Mesodermal cell (in vitro differentiated cells): Measurements from ENCODE around the gene LCN15.

Experiments
- H3K27ac ChIP-seq: 2 replicates; pipeline ENCODE4 v1.7.0; 2013; ENCODE audit warnings: mild to moderate bottlenecking, low read depth, low read length, moderate library complexity; ENCODE audit not compliant: severe bottlenecking
- H3K36me3 ChIP-seq: 2 replicates; pipeline ENCODE4 v1.7.1; 2013; ENCODE audit warnings: mild to moderate bottlenecking, low read length, moderate library complexity; ENCODE audit not compliant: control insufficient read depth, insufficient read depth
- H3K4me1 ChIP-seq: one replicate; pipeline ENCODE4 v1.7.1; 2013; ENCODE audit warnings: mild to moderate bottlenecking, low read length; ENCODE audit not compliant: insufficient read depth, control insufficient read depth, poor library complexity, severe bottlenecking
- H3K4me3 ChIP-seq: 2 replicates; pipeline ENCODE4 v1.7.0; 2013; ENCODE audit warnings: low read length, control low read depth, mild to moderate bottlenecking; ENCODE audit not compliant: insufficient read depth, poor library complexity, severe bottlenecking; ENCODE audit errors: extremely low read depth
- H3K9me3 ChIP-seq: 2 replicates; pipeline ENCODE4 v1.7.1; 2013; ENCODE audit warnings: mild to moderate bottlenecking, low read length, moderate library complexity; ENCODE audit not compliant: control insufficient read depth
- WGBS, 2 experiments: methylation state at CpG; one replicate each; pipeline ENCODE4 v1.1.5; 2013; ENCODE audit warnings: missing lambda C conversion rate in 2 of 2; ENCODE audit not compliant: insufficient coverage in 2 of 2; 5-methylcytosine and 5-hydroxymethylcytosine counted together

The LCN15 gene

DNA sequence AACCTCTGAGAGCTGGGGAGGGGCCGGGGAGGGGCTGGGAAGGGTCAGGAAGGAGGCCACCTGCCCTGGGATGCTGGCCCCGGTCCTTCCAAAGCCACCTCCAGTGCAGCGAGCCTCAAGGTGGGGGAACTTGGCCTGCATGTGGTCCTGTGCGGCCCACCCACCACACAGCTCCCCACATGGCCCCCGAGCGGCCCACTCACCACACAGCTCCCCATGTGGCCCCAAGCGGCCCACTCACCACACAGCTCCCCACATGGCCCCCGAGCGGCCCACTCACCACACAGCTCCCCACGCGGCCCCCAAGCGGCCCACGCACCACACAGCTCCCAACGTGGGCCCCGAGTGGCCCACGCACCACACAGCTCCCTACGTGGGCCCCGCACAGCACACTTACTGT, 19.5 kb downstream of the LCN15 start:
- no peaks in the 10 kb centered on the region for H3K4me1 ChIP-seq
- no peaks in the 10 kb centered on the region for H3K9me3 ChIP-seq
- WGBS, 2 experiments: 93 to 95% methylated on average over 10 to 11 of the region's 18 CpGs
- H3K36me3 ChIP-seq: no peaks in the 10 kb centered on the region
- H3K4me3 ChIP-seq: no peak overlapping the region
- H3K27ac ChIP-seq: no peak overlapping the region

DNA sequence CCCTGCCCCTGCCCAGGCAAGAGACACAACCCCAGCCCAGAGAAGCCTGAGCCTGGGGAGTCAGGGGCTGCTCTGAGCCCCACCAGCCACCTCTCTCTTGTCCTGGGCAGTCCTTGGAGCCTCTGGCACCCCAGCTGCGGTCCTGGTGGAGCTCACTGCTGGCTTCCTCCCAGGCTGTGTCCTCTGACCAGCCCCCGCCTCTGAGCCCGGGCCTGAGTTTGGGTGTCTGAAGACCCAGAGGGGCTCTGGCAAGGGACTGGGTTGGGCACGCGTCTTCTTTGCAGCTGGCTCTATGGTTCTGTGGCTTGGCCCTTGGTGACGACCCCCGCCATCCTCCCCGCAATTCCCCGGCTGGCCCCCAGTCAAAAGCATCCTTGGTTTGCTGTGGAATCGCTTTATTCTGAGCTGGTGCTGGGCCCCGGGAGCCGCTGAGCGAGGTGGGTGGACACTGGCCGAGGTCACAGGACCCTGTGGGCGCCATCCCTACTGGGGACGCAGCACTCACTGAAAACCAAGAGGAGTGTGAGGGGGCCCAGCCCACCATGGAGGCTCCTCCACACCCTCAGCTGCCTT, 20.6 kb downstream of the LCN15 start:
- Histone ChIP-seq H3K4me1 (no peaks in the 10 kb centered on the region), H3K9me3 (no peaks in the 10 kb centered on the region), H3K4me3 (no peak overlapping the region), H3K27ac (no peak overlapping the region), H3K36me3 (no peaks in the 10 kb centered on the region)
- WGBS, 2 experiments: 92 to 93% methylated on average over 14 to 16 of the region's 16 CpGs

DNA sequence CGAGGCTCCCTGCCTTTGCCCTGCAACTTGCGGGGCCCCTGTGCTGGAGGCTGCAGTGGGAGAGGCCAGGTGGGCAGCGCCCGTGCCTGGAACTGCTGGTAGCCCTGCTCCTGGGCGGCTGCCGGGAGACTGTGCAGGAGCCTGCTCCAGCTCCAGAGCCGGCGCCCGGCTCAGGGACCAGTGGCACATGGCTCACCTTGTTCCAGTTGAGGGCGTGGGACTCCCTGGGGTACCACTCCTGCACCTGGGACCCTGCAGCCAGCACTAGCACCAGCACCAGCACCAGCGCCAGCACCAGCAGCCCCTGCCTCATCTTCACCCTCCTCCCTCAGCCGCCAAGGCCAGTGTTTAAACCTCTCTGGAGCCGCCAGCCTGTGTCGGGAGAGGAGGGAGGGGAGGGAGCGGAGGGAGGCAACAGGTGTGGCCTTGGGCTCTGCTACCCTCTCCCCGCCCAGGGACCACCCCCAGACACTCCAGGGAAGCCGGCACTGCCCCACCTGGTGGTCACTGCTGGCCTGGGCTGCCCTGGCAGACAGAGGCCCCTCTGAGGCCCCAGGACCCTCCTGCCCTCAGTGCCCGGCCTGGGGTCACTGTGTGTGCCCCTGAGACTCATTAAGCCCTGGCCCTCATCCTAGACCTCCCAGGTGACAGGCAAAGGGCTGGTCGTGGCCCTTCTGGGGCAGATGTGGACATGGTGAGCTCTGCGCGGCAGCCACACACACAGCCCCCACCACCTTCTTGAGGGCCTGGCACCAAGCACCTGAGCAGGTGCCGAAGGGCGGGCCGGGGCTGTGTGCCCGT, 21.5 kb downstream of the LCN15 start, which contains the start of gene LCN10:
TSS of gene LCN10 (minus strand) at position 350 of the 801 bp plus-strand sequence. CDS start at position 313, 37 bp downstream.
- no peak within 1 kb of the TSS for H3K27ac ChIP-seq
- H3K9me3 ChIP-seq: no peaks in the 10 kb centered on the region
- no peaks in the 10 kb centered on the region for H3K4me1 ChIP-seq
- H3K4me3 ChIP-seq: no peak within 1 kb of the TSS
- WGBS, 2 experiments: 70 to 74% methylated on average over 12 to 16 of the region's 25 CpGs
- H3K36me3 ChIP-seq: no peaks in the 10 kb centered on the region

DNA sequence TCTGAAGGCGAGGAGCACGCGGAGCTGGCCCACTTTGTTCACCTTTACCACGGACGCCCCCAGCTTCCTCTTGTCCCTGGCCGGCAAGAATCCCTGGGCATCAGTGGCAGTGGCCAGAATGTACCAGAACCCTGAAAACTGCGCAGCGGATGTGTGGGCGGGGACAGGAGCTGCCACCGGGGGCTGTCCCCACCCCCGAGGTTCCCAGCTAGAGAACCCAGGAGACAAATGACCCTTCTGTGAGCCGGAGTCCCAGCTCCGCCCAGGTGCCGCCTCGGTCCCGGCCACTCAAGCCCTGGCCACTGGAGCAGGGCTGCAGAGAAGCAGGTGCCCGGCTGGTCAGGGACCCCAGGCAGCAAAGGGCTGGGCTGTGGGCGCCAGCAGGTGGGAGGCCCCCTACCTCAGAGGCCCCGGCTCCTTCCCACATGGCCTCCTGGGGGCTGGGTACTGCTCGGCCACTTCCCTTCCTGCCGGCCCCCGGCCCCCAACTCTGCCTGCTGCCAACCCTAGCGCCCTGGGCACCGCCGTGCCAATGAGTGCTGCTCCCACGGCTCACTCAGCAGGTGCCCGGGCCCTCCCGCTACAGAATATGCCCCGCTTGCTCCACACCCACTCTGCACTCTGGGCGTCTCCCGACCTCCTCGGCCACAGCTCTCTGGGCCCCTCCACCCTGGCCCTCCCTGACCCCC, 22.3 kb downstream of the LCN15 start:
- Histone ChIP-seq H3K4me3 (no peak overlapping the region), H3K9me3 (no peaks in the 10 kb centered on the region), H3K36me3 (no peaks in the 10 kb centered on the region), H3K27ac (no peak overlapping the region), H3K4me1 (no peaks in the 10 kb centered on the region)
- WGBS, 2 experiments: 81 to 87% methylated on average over 23 to 32 of the region's 32 CpGs

DNA sequence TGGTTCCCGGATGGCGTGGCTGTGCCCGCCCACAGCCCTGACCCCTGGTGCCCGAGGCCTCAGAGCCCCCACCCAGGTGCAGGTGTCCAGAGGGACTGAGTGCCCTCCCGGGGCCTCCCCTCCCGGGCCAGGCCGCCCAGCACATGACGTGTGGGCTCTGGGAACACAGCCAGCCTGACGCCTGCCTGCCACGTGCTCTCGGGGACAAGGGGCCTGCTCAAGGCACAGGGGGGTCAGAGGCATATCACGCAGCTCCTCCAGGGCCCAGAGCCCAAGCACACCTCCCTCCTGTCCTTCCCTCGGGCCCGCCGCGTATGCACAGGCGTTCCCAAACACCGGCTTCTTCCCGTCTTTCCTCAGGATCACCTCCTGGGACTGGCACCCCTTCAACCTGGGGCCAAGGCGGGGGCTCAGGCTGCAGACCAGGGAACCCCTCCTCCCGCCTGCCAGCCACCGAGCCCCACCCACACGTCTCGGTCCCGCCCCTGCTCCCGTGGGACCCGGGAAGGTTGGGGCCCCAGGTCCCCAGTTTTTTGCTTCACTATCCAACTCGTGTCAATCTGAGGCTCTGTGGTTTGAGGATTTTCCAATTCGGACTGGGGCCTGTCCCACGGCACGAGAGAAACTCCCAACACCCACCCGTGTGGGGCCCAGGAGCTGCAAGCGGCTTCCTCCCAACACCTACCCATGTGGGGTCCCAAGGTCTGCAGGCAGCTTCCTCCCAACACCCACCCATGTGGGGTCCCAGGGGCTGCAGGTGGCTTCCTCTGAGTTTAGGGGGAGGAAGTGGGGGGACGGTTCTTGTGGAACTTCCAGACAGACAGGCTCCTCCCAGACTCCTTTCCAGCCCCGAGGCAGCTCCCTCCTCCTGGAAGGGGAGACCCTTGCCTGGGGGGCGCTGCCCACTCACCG, 23.1 kb downstream of the LCN15 start:
- Histone ChIP-seq H3K36me3 (no peaks in the 10 kb centered on the region), H3K4me1 (no peaks in the 10 kb centered on the region), H3K27ac (no peak overlapping the region), H3K4me3 (no peak overlapping the region), H3K9me3 (no peaks in the 10 kb centered on the region)
- WGBS, 2 experiments: 80 to 84% methylated on average over 23 to 30 of the region's 37 CpGs

DNA sequence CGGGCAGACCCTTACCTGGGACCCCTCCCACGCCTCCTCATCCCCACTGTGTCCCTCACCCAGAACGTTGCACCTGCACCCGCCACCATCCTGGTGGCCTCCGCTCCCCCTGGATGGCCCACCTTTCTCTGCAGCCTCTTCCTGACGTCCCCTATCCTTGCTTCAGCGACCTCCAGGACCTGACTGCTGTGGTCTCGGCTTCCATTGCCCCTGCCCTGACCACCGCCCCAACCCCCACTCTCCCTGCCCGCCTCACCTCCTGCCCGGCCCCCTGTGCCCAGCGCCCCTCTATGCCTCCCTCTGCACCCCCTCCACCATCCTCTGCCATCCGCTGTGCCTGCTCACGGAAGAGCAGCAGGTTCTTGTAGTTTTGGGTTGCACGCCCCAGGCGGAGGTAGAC, 23.8 kb downstream of the LCN15 start:
- Histone ChIP-seq H3K36me3 (no peaks in the 10 kb centered on the region), H3K4me1 (no peaks in the 10 kb centered on the region), H3K27ac (no peak overlapping the region), H3K9me3 (no peaks in the 10 kb centered on the region), H3K4me3 (no peak overlapping the region)
- WGBS, 2 experiments: 90 to 91% methylated on average over 11 to 12 of the region's 16 CpGs

DNA sequence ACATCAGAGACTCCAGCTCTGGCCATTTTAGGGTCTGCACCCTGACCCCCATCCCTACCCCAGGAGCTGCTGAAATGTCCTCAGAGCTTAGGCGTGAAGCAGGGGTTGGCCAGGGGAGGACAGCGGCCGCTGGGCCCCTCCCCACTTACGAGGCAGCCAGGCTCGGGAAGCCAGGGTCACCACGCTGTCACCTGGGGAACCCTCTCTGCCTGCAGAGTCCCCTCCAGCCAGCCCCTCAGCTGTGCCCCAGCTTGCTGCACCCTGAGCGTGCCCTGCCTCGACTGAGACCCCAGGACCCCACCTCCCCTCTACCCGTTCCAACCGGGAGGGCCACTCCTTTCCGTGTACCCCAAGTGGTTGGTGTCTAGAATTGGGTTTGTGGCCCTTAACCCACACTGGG, 24.2 kb downstream of the LCN15 start:
- WGBS, 2 experiments: 94 to 100% methylated on average over 6 to 10 of the region's 11 CpGs
- Histone ChIP-seq H3K9me3 (no peaks in the 10 kb centered on the region), H3K27ac (no peak overlapping the region), H3K4me3 (no peak overlapping the region), H3K36me3 (no peaks in the 10 kb centered on the region), H3K4me1 (no peaks in the 10 kb centered on the region)

DNA sequence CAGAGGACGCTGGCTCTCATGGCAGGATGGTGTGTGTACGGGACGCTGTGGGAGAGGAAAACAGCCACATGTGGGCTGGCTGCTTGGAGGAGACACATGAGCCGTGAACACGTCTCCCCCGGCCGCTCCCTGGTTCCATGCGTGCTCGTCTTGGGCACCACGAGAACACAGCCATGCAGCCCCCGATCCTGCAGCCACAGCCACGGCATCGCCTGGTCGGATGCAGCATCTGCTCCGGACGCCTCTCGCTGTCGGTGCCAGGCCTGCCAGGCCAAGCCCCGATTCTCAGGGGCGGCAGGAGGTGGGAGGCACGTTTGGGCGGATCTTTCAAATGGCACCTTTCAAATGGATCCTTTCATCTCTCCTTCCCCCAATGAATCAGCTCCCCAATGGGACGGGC, 24.8 kb downstream of the LCN15 start:
- Histone ChIP-seq H3K4me3 (no peak overlapping the region), H3K9me3 (no peaks in the 10 kb centered on the region)
- WGBS, 2 experiments: 88 to 93% methylated on average over 19 of the region's 23 CpGs

DNA sequence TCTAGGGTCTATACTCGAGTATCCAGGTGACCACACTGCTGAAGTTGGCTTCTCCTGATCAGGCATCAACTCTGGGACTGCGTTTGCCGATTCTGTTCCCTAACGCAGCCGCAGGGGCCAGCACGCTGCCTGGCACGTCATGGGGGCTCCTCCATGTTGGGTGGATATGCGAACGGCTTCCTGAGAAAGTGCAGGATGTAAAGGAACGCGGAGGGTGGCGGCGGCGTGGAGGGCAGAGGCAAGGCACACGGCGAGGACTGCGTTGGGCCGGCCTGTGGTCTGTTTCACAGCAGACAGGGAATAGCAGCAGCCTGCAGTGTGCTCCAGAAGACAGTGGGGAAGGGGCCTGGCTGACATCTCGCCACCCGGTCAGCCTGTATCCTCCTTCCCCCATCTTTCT, 25.4 kb downstream of the LCN15 start:
- WGBS, 2 experiments: 90 to 93% methylated on average over 16 to 19 of the region's 20 CpGs
- H3K4me3 ChIP-seq: no peak overlapping the region
- H3K4me1 ChIP-seq: no peaks in the 10 kb centered on the region
- H3K27ac ChIP-seq: no peak overlapping the region
- H3K36me3 ChIP-seq: no peaks in the 10 kb centered on the region
- no peaks in the 10 kb centered on the region for H3K9me3 ChIP-seq

More for the DNA sequence above, 24.8 kb downstream of the LCN15 start:
- Histone ChIP-seq H3K4me1 (no peaks in the 10 kb centered on the region), H3K36me3 (no peaks in the 10 kb centered on the region), H3K27ac (no peak overlapping the region)

DNA sequence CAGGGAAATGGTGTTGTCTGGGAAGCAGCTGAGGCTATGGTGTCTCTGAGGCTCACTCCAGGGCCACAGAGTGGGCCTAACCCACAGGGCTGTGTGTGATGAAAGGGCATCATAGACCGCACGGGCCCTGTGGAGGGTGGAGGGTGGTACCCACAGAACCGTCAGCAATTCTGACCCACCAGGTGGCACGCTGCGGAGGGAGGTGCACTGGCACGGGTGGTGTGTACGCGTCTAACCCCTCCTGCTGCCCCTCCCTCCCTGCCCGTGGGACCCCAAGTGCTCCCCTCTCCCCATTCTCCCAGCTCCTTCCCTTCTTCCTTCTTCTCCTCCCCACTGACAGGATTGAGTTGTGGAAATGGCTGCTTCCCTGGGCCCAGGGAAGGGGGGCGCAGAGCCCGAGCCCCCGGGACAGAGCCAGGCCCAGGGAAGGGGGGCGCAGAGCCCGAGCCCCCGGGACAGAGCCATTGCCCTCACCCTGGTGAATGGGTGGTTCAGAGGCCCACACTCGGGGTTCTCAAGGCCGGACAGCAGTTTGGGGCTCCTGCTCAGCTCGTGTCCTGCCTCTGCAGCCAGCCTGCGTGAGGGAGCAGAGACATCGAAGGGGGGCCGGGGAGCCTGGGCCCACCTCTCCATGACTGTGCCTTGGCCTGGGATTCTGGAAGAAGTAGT, 28.4 kb downstream of the LCN15 start:
- no peak overlapping the region for H3K27ac ChIP-seq
- 90 to 92% methylated on average over 10 to 17 of the region's 21 CpGs for WGBS, 2 experiments
- no peaks in the 10 kb centered on the region for H3K9me3 ChIP-seq
- H3K4me1 ChIP-seq: peaks cover 4% of the 10 kb centered on the region
- H3K36me3 ChIP-seq: no peaks in the 10 kb centered on the region
- H3K4me3 ChIP-seq: no peak overlapping the region
